Muscle of leg (tissue), 11 donors: ENCODE results near the gene TBC1D2. TPM values are rescaled to one million over a fixed set of nuclear protein-coding genes. Genes with fewer than 3 reads are reported as not detected.

Experiments
- DNase-seq: peaks from one replicate; pipeline ENCODE4 v3.0.0; 2013
- H3K27ac ChIP-seq: one replicate; pipeline ENCODE4 v1.5.1; 2013; ENCODE audit warnings: mild to moderate bottlenecking, low read length, control low read depth
- H3K27me3 ChIP-seq: one replicate; pipeline ENCODE4 v1.6.1; 2013; ENCODE audit warnings: low read length; ENCODE audit not compliant: control insufficient read depth, insufficient read depth
- H3K36me3 ChIP-seq: one replicate; pipeline ENCODE4 v1.6.1; 2013; ENCODE audit warnings: low read length; ENCODE audit not compliant: control insufficient read depth, insufficient read depth
- H3K4me1 ChIP-seq: one replicate; pipeline ENCODE4 v1.6.1; 2013; ENCODE audit warnings: low read length; ENCODE audit not compliant: control insufficient read depth, insufficient read depth
- H3K4me3 ChIP-seq: one replicate; pipeline ENCODE4 v1.5.1; 2013; ENCODE audit warnings: low read length, control low read depth
- H3K9me3 ChIP-seq: replicated peaks from 2 replicates; pipeline ENCODE4 v1.6.1; 2013; ENCODE audit warnings: low read depth, low read length; ENCODE audit not compliant: control insufficient read depth
- WGBS: methylation state at CpG from one replicate; pipeline ENCODE4 v1.1.5; 2013; ENCODE audit warnings: missing lambda C conversion rate; ENCODE audit not compliant: insufficient coverage; 5-methylcytosine and 5-hydroxymethylcytosine counted together
- polyA plus RNA-seq, 8 donors: library from polyadenylated mRNA; unstranded; fragments of 120-200 nt; gene quantifications; one replicate each; pipeline versions ENCODE4 v1.2.1 to v1.2.3, GENCODE V29; 2013; ENCODE audit warnings: inconsistent platforms in 1 of 8, low replicate concordance in 1 of 8; ENCODE audit not compliant: insufficient read length in 8 of 8, insufficient read depth in 1 of 8
- total RNA-seq: library from RNA; stranded (reverse); fragments of 120-200 nt; gene quantifications from one replicate; pipeline ENCODE4 v1.2.4, GENCODE V29; 2013

TBC1D2 gene
- total and polyA plus RNA-seq, 9 donors: 1.0 to 5.0 (median 2.0) TPM

DNA sequence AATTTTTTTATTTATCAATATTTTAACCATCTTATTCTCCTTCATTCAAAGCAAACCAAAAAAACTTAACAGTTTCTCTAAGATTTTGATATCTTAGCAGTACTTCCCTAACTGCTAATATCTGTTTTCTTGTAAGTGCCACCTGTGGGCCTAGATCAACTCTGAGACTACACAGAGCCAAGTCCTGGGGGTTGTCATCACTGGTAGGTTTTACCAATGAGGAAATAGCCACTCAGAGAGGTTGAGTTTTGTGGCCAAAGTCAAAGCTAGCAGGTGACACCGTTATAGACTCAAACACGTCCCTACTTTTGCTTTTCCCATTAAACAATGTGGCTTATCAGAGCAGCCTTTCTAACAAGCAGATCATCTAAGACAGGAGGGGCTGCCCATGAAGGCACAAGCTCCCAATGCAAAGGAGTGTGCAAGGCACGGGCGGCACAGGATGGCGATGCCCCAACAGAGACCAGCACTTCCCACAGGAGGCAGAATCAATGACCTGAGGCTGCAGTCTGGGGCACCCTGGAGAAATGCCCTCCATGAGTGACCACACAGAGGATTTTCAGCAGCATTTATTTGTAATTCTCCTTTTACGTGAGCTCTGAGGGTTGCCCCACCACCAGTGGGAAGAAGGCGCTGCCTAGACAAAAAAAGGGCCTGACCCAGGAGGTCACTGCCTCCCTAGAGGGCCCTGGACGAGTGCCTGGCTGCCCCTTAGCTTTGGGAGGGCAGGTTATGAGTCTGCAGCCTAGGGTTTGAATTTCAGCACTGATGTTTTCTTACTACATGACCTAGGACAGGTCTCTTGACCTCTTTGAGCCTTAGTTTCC lies 7.4 kb downstream of the TBC1D2 start:
- 72% methylated on average over 3 of the region's 8 CpGs for WGBS
- Histone ChIP-seq H3K27me3 (peaks cover 3% of the 10 kb centered on the region), H3K36me3 (no peaks in the 10 kb centered on the region), H3K9me3 (no peaks in the 10 kb centered on the region), H3K4me1 (no peaks in the 10 kb centered on the region), H3K4me3 (no peak overlapping the region), H3K27ac (no peak overlapping the region)
- no peak for DNase-seq

DNA sequence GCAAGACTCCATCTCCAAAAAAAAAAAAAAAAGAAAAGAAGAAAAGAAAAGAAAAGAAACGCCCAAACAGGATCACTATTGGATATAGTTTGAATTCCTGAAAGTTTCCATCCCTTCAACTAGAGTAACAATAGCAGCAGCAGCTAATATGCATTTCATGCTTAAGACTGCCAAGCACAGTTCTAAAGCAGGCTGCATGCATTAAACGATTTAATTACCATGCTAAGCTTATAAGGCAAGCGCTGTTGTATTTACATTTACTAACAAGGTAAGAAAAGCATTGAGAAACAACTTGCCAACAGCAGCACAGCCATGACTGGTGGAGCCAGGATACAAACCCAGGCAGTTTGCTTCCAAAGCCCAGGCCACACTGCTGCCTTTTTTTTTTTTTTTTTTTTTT lies 13.0 kb downstream of the TBC1D2 start:
- Histone ChIP-seq H3K9me3 (no peaks in the 10 kb centered on the region), H3K36me3 (no peaks in the 10 kb centered on the region), H3K4me1 (no peaks in the 10 kb centered on the region), H3K27ac (no peak overlapping the region), H3K4me3 (no peak overlapping the region), H3K27me3 (no peaks in the 10 kb centered on the region)
- WGBS: no CpG with 5 or more reads among the region's 3 CpGs
- DNase-seq: no peak

DNA sequence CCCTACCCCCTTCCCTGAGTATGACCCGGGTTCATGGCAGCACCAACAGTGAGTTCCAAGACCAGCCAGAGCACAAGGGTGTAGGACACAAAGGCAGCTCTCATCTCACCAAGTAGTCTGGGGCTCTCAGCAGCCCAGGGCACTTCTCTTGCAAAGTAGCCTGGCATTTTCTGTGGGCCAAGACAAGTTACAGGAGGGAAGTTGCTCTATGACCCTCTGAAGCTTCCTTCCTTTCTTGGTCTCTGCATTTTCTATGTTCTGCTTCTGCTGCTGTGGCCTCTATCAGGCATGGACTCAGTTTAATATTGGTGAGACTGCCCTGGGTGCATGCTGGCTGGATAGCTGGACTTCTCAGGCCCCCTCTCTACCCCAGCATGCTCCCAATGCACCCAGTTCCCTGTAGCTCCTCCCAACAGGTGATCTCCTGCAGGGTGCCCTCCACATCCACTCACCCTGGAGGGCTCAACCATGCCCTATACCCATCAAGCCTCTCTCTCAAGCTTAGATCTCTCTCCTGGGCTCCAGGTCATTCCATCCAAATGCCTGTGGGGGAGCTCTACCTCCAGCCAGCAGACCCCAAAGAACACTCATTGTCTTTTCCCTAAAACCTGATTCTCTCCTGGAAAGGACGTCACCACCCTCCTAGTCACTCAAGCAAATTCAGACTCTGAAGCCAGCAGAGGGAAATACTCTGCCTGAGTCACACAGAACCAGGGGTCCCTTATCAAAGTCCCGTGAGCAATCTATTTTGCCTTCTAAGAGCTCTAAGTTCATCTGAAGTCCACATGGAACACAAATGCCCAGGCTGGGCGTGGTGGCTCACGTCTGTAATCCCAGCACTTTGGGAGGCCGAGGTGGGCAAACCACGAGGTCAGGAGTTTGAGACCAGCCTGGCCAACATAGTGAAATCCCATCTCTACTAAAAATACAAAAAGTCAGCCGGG lies 13.8 kb downstream of the TBC1D2 start:
- no peak for DNase-seq
- H3K4me3 ChIP-seq: no peak overlapping the region
- no peaks in the 10 kb centered on the region for H3K27me3 ChIP-seq
- H3K27ac ChIP-seq: no peak overlapping the region
- no peaks in the 10 kb centered on the region for H3K4me1 ChIP-seq
- no peaks in the 10 kb centered on the region for H3K36me3 ChIP-seq
- no peaks in the 10 kb centered on the region for H3K9me3 ChIP-seq
- WGBS: 59% methylated on average over 5 of the region's 8 CpGs

DNA sequence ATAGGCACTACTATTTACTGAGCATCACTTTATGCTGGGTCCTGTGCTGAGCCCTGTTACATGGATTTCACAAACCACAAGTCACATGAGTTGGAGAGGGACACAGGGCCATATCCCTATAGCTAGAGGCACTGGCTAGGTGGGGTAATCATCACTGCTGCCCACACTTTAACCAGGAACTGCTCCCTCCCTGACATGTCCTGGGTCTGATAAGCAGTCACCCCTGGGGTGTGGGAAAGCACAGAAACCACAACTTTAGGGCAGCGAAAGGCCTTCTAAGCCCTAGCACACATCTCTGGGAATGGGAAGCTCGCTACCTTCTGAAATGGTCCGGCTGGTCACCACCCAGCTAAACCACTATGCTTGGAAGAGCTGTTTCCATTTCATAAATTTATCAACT lies 15.0 kb downstream of the TBC1D2 start:
- DNase-seq: no peak
- H3K36me3 ChIP-seq: no peaks in the 10 kb centered on the region
- H3K27me3 ChIP-seq: no peaks in the 10 kb centered on the region
- H3K4me3 ChIP-seq: no peak overlapping the region
- H3K9me3 ChIP-seq: no peaks in the 10 kb centered on the region
- no peaks in the 10 kb centered on the region for H3K4me1 ChIP-seq
- no peak overlapping the region for H3K27ac ChIP-seq
- 86% methylated on average over 3 of the region's 3 CpGs for WGBS

DNA sequence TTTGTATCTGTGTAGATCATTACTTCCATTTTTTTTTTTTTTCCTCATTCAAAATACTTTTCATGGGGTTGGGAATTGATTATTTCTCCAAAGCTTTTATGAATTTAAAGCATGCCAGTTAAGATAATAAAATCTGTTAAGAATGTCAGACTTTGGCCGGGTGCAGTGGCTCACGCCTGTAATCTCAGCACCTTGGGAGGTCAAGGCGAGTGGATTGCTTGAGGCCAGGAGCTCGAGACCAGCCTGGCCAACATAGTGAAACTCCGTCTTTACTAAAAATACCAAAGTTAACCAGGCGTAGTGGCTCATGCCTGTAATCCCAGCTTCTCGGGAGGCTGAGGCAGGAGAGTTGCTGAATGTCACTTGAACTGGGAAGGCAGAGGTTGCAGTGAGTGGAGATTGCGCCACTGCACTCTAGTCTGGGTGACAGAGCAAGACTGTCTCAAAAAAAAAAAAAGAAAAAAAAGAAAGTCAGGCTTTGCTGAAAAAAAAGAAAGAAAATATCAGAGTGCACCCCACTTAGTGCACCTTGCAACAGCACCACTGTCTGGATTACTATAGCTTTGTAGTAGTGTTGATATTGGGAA lies 18.5 kb downstream of the TBC1D2 start:
- Histone ChIP-seq H3K36me3 (no peaks in the 10 kb centered on the region), H3K4me3 (no peak overlapping the region), H3K27me3 (no peaks in the 10 kb centered on the region), H3K27ac (no peak overlapping the region), H3K4me1 (no peaks in the 10 kb centered on the region), H3K9me3 (no peaks in the 10 kb centered on the region)
- no peak for DNase-seq
- 86% methylated on average over 7 of the region's 8 CpGs for WGBS

DNA sequence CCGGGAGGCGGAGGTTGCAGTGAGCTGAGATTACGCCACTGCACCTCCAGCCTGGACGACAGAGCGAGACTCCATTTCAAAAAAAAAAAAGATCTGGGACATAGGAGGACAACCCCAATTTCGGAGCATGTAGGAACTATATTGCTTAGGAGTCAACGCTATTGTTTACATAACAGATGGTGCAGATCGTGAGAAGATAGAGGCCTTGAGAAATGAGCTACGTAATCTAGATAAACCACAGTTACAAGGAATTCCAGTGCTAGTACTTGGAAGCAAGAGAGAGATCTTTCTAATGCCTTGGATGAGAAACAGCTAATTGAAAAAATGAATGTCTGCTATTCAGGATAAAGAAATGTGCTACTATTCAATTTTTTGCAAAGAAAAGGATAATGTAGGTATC lies 20.3 kb downstream of the TBC1D2 start:
- Histone ChIP-seq H3K27ac (no peak overlapping the region), H3K4me1 (no peaks in the 10 kb centered on the region), H3K9me3 (no peaks in the 10 kb centered on the region), H3K27me3 (no peaks in the 10 kb centered on the region), H3K4me3 (no peak overlapping the region), H3K36me3 (no peaks in the 10 kb centered on the region)
- no peak for DNase-seq
- 94% methylated on average over 7 of the region's 9 CpGs for WGBS

DNA sequence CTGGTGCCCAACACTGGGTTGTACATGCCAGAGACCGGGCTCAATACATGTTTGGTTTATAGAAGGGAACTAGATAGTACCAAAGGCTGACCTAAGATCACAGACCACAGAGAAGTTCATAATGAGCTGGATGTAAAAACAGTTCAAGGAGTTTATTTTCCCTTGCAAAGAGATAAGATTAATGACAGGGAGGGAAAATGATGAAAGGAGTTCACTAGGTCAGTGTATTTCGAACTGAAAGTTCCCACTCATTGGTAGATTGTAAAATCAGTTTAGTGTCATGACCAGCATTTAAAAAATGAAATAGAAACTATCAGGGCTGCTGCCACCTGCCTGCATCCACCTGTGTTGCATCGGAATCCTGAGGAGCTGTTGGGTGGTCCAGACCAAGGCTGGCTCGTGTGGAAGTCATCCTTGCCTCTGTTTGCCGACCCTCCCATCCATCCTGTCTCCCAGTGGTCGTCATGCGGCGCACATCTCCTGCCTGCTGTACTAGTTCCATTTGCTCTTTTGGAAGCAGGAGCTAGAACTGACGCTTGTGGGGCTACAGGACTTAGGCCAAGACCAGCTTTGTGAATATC lies 21.1 kb downstream of the TBC1D2 start:
- Histone ChIP-seq H3K4me3 (no peak overlapping the region), H3K27me3 (no peaks in the 10 kb centered on the region), H3K9me3 (no peaks in the 10 kb centered on the region), H3K36me3 (no peaks in the 10 kb centered on the region), H3K27ac (no peak overlapping the region), H3K4me1 (no peaks in the 10 kb centered on the region)
- WGBS: 71% methylated on average over 9 of the region's 9 CpGs
- DNase-seq: no peak

DNA sequence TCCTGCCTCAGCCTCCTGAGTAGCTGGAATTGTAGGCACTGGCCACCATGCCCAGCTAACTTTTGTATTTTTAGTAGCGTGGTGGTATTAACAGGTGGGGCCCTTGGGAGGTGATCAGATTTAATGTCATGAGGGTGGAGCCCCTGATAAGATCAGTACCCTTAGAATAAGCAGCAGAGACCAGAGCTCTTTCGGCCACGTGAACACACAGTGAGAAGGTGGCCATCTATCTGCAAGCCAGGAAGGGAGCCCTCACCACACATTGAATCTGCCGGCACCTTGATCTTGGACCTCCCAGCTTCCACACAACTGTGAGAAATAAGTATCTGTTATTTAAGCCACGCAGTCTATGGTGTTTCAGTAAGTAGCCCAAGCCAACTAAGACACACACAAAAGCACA lies 22.5 kb downstream of the TBC1D2 start:
- H3K9me3 ChIP-seq: no peaks in the 10 kb centered on the region
- H3K4me1 ChIP-seq: no peaks in the 10 kb centered on the region
- no peak for DNase-seq
- no peak overlapping the region for H3K4me3 ChIP-seq
- no peak overlapping the region for H3K27ac ChIP-seq
- H3K27me3 ChIP-seq: no peaks in the 10 kb centered on the region
- peaks cover 5% of the 10 kb centered on the region for H3K36me3 ChIP-seq
- 63% methylated on average over 1 of the region's 5 CpGs for WGBS

DNA sequence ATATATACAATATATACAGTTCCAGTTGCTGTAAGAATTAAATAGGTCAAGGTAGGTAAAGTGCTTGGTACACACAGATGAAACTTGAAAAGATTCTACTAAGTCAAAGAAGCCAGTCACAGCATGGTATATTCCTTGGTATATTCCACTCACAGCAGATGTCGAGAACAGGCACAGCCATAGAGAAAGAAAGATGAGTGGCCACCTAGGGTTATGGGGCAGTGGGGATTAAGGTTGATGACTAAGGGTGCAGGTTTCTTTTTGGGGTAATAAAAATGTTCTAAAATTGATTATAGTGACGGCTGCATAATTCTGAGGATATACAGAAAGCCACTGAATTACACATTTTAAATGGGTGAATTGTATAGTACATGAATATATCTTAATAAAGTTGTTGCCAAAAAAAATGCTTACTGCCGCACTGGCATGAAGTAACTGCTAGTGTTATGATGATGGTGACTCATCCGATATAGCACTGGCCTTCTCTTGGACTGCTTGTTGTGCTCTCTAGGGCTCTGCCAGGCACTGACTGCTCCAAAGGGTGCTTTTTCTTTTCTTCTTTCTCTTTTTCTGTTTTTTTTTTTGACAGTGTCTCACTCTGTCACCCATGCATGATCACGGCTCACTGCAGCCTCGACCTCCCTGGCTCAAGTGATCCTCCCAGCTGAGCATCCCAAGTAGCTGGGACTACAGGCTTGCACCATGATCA lies 23.5 kb downstream of the TBC1D2 start:
- WGBS: 100% methylated on average over 1 of the region's 6 CpGs
- H3K4me1 ChIP-seq: no peaks in the 10 kb centered on the region
- H3K9me3 ChIP-seq: no peaks in the 10 kb centered on the region
- H3K27me3 ChIP-seq: no peaks in the 10 kb centered on the region
- no peak overlapping the region for H3K27ac ChIP-seq
- H3K4me3 ChIP-seq: no peak overlapping the region
- peaks cover 5% of the 10 kb centered on the region for H3K36me3 ChIP-seq
- no peak for DNase-seq
